ENCODE measurements around the gene CPEB4.

The CPEB4 gene

DNA sequence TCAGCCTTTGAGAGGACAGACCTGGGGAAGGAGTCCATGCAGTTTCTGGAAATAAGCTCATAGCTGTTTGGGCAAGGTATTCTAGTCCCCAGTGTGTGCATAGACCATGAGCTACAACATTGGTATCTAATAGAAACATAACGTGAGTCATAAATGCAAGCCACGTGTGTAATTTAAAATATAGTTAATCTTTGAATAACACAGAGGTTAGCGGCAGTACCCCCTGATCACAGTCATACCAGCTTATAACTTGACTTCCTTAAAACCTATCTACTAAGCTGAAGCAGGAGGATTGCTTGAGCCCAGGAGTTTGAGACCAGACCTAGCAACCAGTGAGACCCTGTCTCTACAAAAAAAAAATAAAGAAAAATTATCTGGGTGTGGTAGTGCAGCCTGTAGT, 46.4 kb upstream of the CPEB4 start:
- Histone ChIP-seq H3K23ac (ENCODE audit: low read depth, low read length, poor library complexity) (no peak overlapping the region), H3K4me3 (ENCODE audit: low read length in 2 of 2) (no peak overlapping the region), H2BK15ac (ENCODE audit: low read length) (no peak overlapping the region), H3K27me3 (ENCODE audit: control insufficient read depth in 3 of 3, insufficient read depth in 3 of 3, low read depth in 1 of 3, low read length in 3 of 3) (no peaks in the 10 kb centered on the region), H3K79me1 (ENCODE audit: low read depth, low read length) (no peaks in the 10 kb centered on the region), H2AFZ (ENCODE audit: low read length) (no peak overlapping the region), H3K4ac (ENCODE audit: low read length) (no peak overlapping the region), H2BK12ac (ENCODE audit: low read length) (no peak overlapping the region), H3K4me2 (ENCODE audit: insufficient read depth, low read length, poor library complexity, severe bottlenecking) (no peak overlapping the region), H3K9ac (ENCODE audit: low read depth, low read length, poor library complexity) (no peak overlapping the region), H4K91ac (ENCODE audit: low read depth, low read length, poor library complexity) (no peak overlapping the region), H3K18ac (ENCODE audit: low read length) (peak overlapping the region; percentile 45), H2AK5ac (ENCODE audit: low read depth, low read length) (no peak overlapping the region), H2BK5ac (ENCODE audit: low read length) (no peak overlapping the region), H3K14ac (ENCODE audit: low read length) (no peak overlapping the region), H3K9me3 (replicated peaks in 1 of 2; ENCODE audit: control insufficient read depth in 2 of 2, insufficient read depth in 1 of 2, low read depth in 1 of 2, low read length in 2 of 2) (no peaks in the 10 kb centered on the region), H3K4me1 (ENCODE audit: control insufficient read depth in 2 of 2, insufficient read depth in 1 of 2, low read depth in 1 of 2, low read length in 2 of 2) (no peaks in the 10 kb centered on the region), H4K8ac (ENCODE audit: low read depth, low read length) (no peak overlapping the region), H3K36me3 (replicated peaks in 1 of 2; ENCODE audit: control insufficient read depth in 2 of 2, insufficient read depth in 2 of 2, low read length in 2 of 2) (no peaks in the 10 kb centered on the region), H2BK120ac (ENCODE audit: low read depth, low read length) (no peak overlapping the region), H3K27ac (replicated peaks; ENCODE audit: low read length) (no peak overlapping the region)
- WGBS, 2 donors (ENCODE audit: extremely low coverage in 2 of 2, insufficient read length in 2 of 2, insufficient replicate concordance in 1 of 2), result no CpG with 5 or more reads among the region's 3 CpGs
- DNase-seq (ENCODE audit: low spot score), result no peak

DNA sequence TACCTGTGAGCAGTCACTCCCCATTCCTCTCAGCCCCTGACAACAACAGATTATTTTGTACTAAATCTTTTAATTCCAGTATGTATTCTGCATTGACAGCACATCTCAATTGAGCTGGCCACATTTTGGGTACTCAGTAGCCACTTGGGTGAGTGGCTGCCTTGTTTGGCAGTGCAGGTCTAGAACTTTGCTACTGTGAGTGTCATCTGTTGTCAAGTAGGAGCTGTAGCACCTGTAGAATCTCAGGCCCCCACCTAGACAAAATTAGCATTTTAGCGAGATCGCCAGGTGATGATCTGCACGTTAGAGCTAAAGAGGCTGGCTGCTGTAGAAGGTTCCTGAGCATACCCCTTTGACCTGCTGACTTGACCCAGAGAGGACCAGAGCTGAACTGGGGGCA, 44.4 kb upstream of the CPEB4 start:
- H3K9ac ChIP-seq (ENCODE audit: low read depth, low read length, poor library complexity), result no peak overlapping the region
- H3K79me1 ChIP-seq (ENCODE audit: low read depth, low read length), result no peaks in the 10 kb centered on the region
- H3K23ac ChIP-seq (ENCODE audit: low read depth, low read length, poor library complexity), result no peak overlapping the region
- H3K4ac ChIP-seq (ENCODE audit: low read length), result no peak overlapping the region
- no peak overlapping the region for H4K8ac ChIP-seq (ENCODE audit: low read depth, low read length)
- H2BK12ac ChIP-seq (ENCODE audit: low read length), result no peak overlapping the region
- no CpG with 5 or more reads among the region's 3 CpGs for WGBS, 2 donors (ENCODE audit: extremely low coverage in 2 of 2, insufficient read length in 2 of 2, insufficient replicate concordance in 1 of 2)
- no peak overlapping the region for H3K18ac ChIP-seq (ENCODE audit: low read length)
- no peaks in the 10 kb centered on the region for H3K9me3 ChIP-seq (replicated peaks in 1 of 2; ENCODE audit: control insufficient read depth in 2 of 2, insufficient read depth in 1 of 2, low read depth in 1 of 2, low read length in 2 of 2)
- H3K4me1 ChIP-seq (ENCODE audit: control insufficient read depth in 2 of 2, insufficient read depth in 1 of 2, low read depth in 1 of 2, low read length in 2 of 2), result no peaks in the 10 kb centered on the region
- H2AK5ac ChIP-seq (ENCODE audit: low read depth, low read length), result no peak overlapping the region
- H2BK15ac ChIP-seq (ENCODE audit: low read length), result no peak overlapping the region
- H2BK5ac ChIP-seq (ENCODE audit: low read length), result no peak overlapping the region
- no peak overlapping the region for H4K91ac ChIP-seq (ENCODE audit: low read depth, low read length, poor library complexity)
- no peak overlapping the region for H3K27ac ChIP-seq (replicated peaks; ENCODE audit: low read length)
- no peak overlapping the region for H2AFZ ChIP-seq (ENCODE audit: low read length)
- no peak overlapping the region for H3K4me3 ChIP-seq (ENCODE audit: low read length in 2 of 2)
- no peak overlapping the region for H3K4me2 ChIP-seq (ENCODE audit: insufficient read depth, low read length, poor library complexity, severe bottlenecking)
- H3K36me3 ChIP-seq (replicated peaks in 1 of 2; ENCODE audit: control insufficient read depth in 2 of 2, insufficient read depth in 2 of 2, low read length in 2 of 2), result no peaks in the 10 kb centered on the region
- no peaks in the 10 kb centered on the region for H3K27me3 ChIP-seq (ENCODE audit: control insufficient read depth in 3 of 3, insufficient read depth in 3 of 3, low read depth in 1 of 3, low read length in 3 of 3)
- no peak overlapping the region for H3K14ac ChIP-seq (ENCODE audit: low read length)
- DNase-seq (ENCODE audit: low spot score), result no peak
- no peak overlapping the region for H2BK120ac ChIP-seq (ENCODE audit: low read depth, low read length)

GRCh38 chr5:173845321-173845720, 42.8 kb upstream of the CPEB4 start:
- Histone ChIP-seq H3K4me3 (ENCODE audit: low read length in 2 of 2) (no peak overlapping the region), H3K18ac (ENCODE audit: low read length) (no peak overlapping the region), H3K9ac (ENCODE audit: low read depth, low read length, poor library complexity) (no peak overlapping the region), H2BK120ac (ENCODE audit: low read depth, low read length) (no peak overlapping the region), H4K8ac (ENCODE audit: low read depth, low read length) (no peak overlapping the region), H2AK5ac (ENCODE audit: low read depth, low read length) (no peak overlapping the region), H2BK5ac (ENCODE audit: low read length) (no peak overlapping the region), H4K91ac (ENCODE audit: low read depth, low read length, poor library complexity) (no peak overlapping the region), H3K14ac (ENCODE audit: low read length) (no peak overlapping the region), H3K4me1 (ENCODE audit: control insufficient read depth in 2 of 2, insufficient read depth in 1 of 2, low read depth in 1 of 2, low read length in 2 of 2) (no peaks in the 10 kb centered on the region), H2BK15ac (ENCODE audit: low read length) (no peak overlapping the region), H3K79me1 (ENCODE audit: low read depth, low read length) (no peaks in the 10 kb centered on the region), H3K4ac (ENCODE audit: low read length) (no peak overlapping the region), H3K27ac (replicated peaks; ENCODE audit: low read length) (no peak overlapping the region), H3K23ac (ENCODE audit: low read depth, low read length, poor library complexity) (no peak overlapping the region), H3K36me3 (replicated peaks in 1 of 2; ENCODE audit: control insufficient read depth in 2 of 2, insufficient read depth in 2 of 2, low read length in 2 of 2) (no peaks in the 10 kb centered on the region), H3K27me3 (ENCODE audit: control insufficient read depth in 3 of 3, insufficient read depth in 3 of 3, low read depth in 1 of 3, low read length in 3 of 3) (no peaks in the 10 kb centered on the region), H3K4me2 (ENCODE audit: insufficient read depth, low read length, poor library complexity, severe bottlenecking) (no peak overlapping the region), H2AFZ (ENCODE audit: low read length) (no peak overlapping the region), H2BK12ac (ENCODE audit: low read length) (no peak overlapping the region), H3K9me3 (replicated peaks in 1 of 2; ENCODE audit: control insufficient read depth in 2 of 2, insufficient read depth in 1 of 2, low read depth in 1 of 2, low read length in 2 of 2) (peaks cover 0 to 3% of the 10 kb centered on the region in 2 donors)
- DNase-seq (ENCODE audit: low spot score), result no peak
- WGBS, 2 donors (ENCODE audit: extremely low coverage in 2 of 2, insufficient read length in 2 of 2, insufficient replicate concordance in 1 of 2), result no CpG with 5 or more reads among the region's 6 CpGs

- Histone ChIP-seq H2BK120ac (ENCODE audit: low read depth, low read length) (no peak overlapping the region), H3K4me3 (ENCODE audit: low read length in 2 of 2) (no peak overlapping the region), H4K8ac (ENCODE audit: low read depth, low read length) (no peak overlapping the region), H3K27me3 (ENCODE audit: control insufficient read depth in 3 of 3, insufficient read depth in 3 of 3, low read depth in 1 of 3, low read length in 3 of 3) (no peaks in the 10 kb centered on the region), H3K4me2 (ENCODE audit: insufficient read depth, low read length, poor library complexity, severe bottlenecking) (no peak overlapping the region), H2BK12ac (ENCODE audit: low read length) (no peak overlapping the region), H4K91ac (ENCODE audit: low read depth, low read length, poor library complexity) (no peak overlapping the region), H2AFZ (ENCODE audit: low read length) (no peak overlapping the region), H3K23ac (ENCODE audit: low read depth, low read length, poor library complexity) (no peak overlapping the region), H3K9me3 (replicated peaks in 1 of 2; ENCODE audit: control insufficient read depth in 2 of 2, insufficient read depth in 1 of 2, low read depth in 1 of 2, low read length in 2 of 2) (peaks cover 0 to 3% of the 10 kb centered on the region in 2 donors), H3K36me3 (replicated peaks in 1 of 2; ENCODE audit: control insufficient read depth in 2 of 2, insufficient read depth in 2 of 2, low read length in 2 of 2) (no peaks in the 10 kb centered on the region), H3K4me1 (ENCODE audit: control insufficient read depth in 2 of 2, insufficient read depth in 1 of 2, low read depth in 1 of 2, low read length in 2 of 2) (peaks cover 0 to 2% of the 10 kb centered on the region in 2 donors), H3K14ac (ENCODE audit: low read length) (no peak overlapping the region), H3K27ac (replicated peaks; ENCODE audit: low read length) (no peak overlapping the region), H2AK5ac (ENCODE audit: low read depth, low read length) (no peak overlapping the region), H2BK5ac (ENCODE audit: low read length) (no peak overlapping the region), H3K9ac (ENCODE audit: low read depth, low read length, poor library complexity) (no peak overlapping the region), H2BK15ac (ENCODE audit: low read length) (no peak overlapping the region), H3K18ac (ENCODE audit: low read length) (no peak overlapping the region), H3K79me1 (ENCODE audit: low read depth, low read length) (no peaks in the 10 kb centered on the region), H3K4ac (ENCODE audit: low read length) (no peak overlapping the region)
- DNase-seq (ENCODE audit: low spot score), result no peak
- WGBS, 2 donors (ENCODE audit: extremely low coverage in 2 of 2, insufficient read length in 2 of 2, insufficient replicate concordance in 1 of 2), result no CpG with 5 or more reads among the region's 1 CpG
These were observed 41.1 kb upstream of the CPEB4 start for GRCh38 chr5:173846929-173847501.
